Activated naive CD4-positive, alpha-beta T cell treated with Interleukin-2 at 50 U/mL for 16 hours (primary cell): Measurements from ENCODE around the gene R3HDML.
"Not testable (repeated sequence)": the region's sequence is repeated elsewhere in the genome, so short reads cannot be mapped to it uniquely, and the experiment has no call there.

Experiments
- DNase-seq: peaks from one replicate; pipeline ENCODE4 v3.0.0-alpha.2; 2020

Gene R3HDML, protein sequence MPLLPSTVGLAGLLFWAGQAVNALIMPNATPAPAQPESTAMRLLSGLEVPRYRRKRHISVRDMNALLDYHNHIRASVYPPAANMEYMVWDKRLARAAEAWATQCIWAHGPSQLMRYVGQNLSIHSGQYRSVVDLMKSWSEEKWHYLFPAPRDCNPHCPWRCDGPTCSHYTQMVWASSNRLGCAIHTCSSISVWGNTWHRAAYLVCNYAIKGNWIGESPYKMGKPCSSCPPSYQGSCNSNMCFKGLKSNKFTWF

DNA sequence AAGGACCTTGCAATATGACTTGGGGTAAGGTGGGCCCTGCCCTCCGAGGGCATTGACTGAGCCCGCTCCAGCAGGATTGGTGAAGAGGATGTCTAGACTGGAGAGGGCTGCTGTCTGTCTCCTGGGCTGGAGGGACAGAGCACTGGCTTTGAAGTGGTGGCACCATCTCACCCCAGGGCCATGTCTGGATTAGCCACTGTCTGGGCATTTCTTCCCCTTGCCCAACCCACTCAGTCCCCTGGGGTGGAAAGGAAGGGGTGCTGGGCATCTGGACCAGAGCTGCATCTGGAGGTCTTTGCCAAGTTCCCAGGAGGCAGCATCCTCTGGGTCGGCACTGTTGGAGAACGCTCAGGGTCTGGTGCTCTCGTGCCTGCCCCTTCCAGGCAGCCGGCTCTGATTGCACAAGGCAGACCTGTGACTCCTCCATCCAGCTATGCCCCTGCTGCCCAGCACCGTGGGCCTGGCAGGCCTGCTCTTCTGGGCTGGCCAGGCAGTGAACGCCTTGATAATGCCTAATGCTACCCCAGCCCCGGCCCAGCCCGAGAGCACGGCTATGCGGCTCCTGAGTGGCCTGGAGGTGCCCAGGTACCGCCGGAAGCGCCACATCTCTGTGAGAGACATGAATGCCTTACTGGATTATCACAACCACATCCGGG is at the start of gene R3HDML:
Gene R3HDML, plus strand, starts transcription at position 319 of the 656 bp plus-strand sequence. Its CDS starts 115 bp downstream, at position 434.
- DNase-seq = no peak

DNA sequence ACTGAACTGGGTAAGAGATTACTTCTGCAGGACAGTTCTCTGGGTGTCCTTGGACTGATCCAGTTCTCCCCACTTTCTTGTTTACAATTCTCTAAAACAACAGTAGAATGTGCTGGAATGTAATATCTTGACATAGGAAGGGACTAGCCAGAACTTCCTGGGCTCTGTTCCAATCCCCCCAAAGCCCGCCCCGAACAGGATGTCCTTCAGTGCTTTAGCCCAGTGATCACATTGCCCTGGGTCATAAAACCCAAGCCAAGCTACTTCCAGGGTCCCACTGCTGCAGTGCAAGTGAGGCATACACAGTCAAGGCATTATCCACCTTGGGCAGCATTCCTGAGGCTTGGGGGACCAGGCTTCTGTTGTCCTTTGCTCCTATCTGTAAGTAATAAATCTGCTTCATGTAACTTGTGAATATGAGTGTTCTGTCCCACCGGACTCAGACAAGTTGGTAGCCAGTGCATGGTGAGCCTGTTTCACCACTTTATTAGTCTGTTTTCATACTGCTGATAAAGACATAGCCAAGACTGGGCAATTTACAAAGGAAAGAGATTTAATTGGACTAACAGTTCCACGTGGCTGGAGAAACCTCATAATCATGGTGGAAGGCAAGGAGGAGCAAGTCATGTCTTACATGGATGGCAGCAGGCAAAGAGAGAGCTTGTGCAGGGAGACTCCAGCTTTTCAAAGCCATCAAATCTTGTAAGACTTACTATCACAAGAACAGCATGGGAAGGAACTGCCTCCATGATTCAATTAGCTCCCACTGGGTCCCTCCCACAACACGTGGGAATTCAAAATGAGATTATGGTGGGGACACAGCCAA is 49.4 kb upstream of the R3HDML start:
- no peak for DNase-seq

DNA sequence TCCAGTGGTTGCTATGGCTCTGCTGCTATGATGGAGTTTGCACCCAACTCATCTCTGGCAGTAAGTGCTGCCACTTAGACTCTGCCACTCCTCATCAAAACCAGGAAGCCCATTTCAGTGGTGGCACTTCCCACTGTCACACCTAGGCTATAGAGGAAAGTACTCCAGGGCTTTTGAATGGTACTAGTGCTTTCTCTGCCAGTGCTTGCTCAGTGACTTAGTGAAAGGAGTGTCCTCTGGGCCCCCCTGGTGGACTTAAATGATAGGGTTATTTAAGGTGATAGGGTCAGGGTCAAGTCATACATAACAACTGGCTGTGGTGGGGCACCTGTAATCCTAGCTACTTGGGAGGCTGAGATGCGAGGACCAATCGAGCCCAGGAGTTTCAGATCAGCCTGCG is 48.6 kb upstream of the R3HDML start:
- no peak for DNase-seq

GRCh38 chr20:44291754-44292153 is 45.1 kb upstream of the R3HDML start:
- no peak for DNase-seq

GRCh38 chr20:44296011-44296410 is 40.8 kb upstream of the R3HDML start:
- DNase-seq = no peak

DNA sequence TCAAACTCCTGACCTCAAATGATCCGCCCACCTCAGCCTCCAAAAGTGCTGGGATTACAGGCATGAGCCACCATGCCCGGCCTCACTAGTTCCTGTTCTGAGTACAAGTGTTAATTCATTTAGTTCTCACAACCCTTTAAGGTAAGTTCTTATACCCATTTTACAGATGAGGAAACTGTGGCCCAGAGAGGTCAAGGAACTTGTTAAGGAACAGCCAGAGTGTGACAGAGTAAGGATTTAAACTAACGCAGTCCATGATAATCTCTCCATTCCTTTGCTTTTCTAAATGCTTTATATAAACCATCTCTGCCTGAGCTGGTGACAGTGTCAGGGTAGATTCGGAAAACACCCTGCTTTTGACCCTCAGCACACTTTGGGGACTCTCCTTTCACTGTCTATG is 39.1 kb upstream of the R3HDML start:
- no peak for DNase-seq

DNA sequence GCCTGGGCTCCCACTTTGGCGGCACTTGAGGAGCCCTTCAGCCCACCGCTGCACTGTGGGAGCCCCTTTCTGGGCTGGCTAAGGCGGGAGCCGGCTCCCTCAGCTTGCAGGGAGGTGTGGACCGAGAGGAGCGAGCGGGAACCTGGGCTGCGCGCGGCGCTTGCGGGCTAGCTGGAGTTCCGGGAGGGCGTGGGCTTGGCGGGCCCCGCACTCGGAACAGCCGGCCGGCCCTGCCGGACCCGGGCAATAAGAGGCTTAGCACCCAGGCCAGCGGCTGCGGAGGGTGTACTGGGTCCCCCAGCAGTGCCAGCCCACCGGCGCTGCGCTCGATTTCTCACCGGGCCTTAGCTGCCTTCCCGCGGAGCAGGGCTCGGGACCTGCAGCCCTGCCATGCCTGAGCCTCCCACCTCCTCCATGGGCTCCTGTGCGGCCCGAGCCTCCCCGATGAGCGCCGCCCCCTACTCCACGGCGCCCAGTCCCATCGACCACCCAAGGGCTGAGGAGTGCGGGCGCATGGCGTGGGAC is 37.8 kb upstream of the R3HDML start:
- DNase-seq = not testable (repeated sequence)

- DNase-seq = no peak
Observed at GRCh38 chr20:44301285-44301684, 35.6 kb upstream of the R3HDML start.

- DNase-seq = no peak
Observed at GRCh38 chr20:44302026-44302669, 34.7 kb upstream of the R3HDML start.

DNA sequence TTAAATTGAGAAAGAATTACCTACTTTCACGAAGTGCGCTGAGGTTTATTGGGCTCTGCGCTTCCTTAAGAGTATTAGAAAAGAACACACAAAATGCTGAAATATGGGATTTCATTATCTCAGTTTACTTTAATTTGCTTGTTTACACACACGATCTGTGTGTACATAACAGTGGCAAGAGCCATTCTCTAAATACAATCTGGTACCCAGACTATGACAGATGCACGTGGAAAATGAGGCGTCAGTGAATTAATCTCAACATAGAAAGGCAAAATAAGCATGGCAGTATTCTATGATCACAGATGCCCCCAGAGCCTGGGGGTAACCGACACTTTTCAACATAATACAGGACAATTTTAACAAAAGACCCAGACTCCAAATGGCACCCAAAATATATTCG is 34.1 kb upstream of the R3HDML start:
- DNase-seq = no peak

- DNase-seq = no peak
Observed at GRCh38 chr20:44304383-44304782, 32.5 kb upstream of the R3HDML start.

DNA sequence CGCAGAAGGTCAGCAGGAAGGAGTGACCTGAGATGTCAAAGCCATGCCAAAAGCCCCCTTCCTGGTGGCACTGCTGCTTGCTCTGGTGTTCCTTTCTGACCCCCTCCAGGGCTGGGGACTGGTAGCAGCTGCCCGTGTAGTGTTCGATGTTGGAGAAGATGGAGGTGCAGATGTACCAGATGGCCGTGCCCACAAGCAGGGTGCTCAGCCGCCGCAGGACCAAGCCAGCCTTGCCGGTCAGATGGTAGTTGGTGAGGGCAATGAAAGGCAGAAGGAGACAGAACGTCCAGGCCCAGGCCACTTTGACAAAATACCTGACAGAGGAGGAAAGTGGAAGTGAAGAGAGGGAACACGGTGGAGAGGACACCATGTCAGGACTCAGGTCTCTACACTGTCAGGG is 29.9 kb upstream of the R3HDML start:
- DNase-seq = no peak

DNA sequence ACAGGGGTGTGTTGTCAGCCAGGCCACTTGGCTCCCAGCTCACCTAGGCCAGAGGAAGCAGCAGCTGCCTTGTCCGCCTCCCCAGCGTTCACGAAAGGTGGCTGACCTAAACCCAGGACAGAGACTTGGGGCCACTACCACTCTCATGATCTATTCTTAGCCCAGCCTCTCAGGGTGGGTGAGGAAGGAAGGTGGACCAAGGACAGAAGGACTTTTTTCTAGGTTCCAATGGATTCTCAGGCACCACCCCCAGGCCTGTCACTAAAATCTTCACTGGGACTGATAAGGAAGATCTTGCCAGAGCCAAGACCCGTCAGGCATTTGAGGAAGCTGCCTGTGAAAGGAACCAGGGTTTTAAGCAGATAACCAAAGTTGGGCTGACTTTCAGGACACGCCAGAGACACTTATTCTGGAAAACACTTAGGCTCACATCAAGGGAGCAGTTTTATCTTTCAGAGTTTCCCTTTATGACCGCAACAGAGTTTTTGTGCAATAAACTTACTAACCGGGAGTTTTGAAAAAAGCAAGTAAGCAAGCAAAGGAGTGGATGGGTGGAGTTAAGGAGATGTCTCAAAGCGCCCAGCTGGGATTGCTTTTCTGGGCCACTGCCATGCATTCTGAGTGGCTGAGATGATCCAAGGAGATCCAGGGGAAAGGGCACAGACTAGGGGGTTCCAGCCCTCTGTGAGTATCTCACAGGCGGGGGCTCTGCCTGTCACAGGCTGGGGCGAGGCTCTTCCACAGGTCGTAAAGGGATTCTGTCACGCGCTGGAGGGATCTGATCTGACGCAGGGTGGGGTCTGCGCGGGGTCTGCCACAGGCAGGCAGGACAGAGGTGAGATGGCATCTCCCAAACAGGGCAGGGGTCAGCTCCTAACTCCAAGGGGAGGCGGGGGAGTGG is 26.8 kb upstream of the R3HDML start:
- DNase-seq = no peak

DNA sequence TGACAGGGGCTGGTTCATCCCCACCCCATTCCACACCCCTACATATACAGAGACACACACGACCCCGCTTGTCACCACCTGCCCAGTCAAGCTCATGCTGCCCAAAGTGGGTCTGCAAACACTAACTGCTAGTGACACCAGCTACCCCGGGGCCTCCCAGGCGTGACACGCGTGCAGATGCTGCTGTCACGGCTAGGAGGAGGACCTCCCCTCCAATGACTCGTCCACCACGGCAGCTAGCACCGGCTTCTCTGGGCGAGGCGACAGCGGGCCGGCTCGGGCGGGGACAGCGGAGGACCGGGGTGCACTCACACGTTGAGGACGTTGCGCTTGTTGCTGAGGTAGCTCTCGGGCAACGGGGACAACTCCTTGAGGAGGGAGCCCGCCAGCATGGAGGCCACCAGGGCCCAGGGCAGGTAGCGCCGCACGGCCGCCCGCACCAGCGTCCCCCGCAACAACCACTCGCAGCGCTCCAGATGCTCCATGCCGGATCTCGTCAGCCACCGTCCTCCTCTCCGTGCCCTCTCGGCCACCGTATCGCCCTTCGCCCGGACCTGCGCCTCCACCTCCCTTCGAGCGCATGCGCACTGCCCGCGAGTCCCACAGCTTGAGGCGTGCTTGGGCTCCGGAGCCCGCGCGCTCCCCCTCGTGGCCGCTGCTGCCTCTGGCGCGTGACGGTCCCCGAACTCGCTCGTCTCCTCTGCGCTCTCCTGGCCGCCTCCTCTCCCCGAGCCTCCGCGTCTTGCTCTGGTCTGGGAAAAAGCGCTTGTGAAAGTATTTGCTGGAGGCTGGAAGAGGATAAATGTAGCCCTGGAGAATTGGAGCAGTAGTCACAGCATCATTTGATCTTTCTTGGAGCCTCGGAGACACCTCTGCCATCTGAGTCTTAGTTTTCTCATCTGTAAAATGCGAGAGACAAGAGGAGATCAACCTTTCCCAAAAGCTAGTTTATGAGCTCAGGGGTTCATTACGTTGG is 25.9 kb upstream of the R3HDML start, which contains the start of gene FITM2:
Gene FITM2, minus strand, starts transcription at position 539 of the 976 bp plus-strand sequence. Its CDS starts 54 bp downstream, at position 485.
- DNase-seq = peak; percentile 98

DNA sequence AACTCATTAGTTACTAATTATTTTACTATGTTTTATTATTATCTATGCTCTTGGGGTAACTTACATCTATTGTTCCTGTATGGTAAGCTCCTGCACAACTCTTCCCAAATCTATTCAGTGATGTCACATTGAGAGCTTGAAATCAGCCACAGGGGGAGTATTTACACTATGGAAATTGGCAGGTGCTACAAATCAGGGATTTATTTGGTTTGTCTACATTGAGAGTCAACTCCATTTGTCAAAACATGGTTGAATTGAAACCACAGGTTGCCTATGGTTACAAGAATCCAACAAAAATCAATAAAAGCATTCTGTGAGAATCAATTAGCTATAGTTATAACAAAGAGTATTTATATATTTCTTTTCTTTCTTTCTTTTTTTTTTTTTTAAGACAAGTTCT is 22.0 kb upstream of the R3HDML start:
- DNase-seq = no peak

DNA sequence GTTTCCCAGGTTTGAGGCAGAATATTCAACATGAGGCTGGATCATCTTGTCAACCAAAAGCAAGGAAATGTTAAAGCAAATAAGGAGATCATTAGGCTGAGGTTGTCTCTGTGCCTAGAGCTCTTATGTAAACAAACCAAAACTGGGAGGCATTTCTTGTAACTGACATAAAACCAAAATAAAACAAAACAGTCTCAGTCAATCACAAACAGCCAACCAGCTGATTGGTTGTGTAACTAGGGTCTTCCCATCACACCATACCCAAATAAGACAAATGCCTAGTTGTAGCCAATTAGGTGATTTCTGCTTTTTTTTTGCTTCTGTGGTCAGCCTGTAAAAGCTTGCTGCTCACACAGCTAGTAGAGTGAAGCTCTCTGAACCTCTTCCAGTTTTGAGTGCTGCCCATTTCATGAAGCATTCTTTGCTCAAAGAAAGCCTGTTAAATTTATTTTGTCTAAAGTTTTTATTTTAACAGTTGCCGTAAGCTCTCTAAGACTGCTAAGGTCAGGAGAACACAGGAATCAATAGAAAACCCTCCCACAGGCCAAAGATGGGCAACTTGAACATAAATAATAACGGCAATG is 16.9 kb upstream of the R3HDML start:
- no peak for DNase-seq

DNA sequence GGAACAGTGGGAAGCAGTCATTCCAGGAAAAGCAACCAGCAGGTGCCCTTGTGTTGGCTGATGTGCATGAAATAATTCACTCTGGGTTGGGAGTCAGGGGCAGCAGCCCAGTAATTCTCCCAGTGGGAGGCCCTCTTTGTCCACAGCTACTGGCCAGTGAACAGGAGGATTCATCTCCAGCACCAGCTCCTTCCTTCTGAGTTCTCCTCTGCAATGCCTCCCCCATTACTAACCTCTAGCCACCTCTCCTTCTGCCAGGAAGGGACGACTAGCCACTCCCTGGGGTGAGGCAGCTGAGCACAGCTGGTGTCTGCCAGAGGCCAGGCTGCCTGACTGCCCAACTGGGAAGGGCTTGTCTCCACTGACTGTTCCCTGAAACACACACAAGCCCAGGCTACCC is 12.5 kb upstream of the R3HDML start:
- no peak for DNase-seq

DNA sequence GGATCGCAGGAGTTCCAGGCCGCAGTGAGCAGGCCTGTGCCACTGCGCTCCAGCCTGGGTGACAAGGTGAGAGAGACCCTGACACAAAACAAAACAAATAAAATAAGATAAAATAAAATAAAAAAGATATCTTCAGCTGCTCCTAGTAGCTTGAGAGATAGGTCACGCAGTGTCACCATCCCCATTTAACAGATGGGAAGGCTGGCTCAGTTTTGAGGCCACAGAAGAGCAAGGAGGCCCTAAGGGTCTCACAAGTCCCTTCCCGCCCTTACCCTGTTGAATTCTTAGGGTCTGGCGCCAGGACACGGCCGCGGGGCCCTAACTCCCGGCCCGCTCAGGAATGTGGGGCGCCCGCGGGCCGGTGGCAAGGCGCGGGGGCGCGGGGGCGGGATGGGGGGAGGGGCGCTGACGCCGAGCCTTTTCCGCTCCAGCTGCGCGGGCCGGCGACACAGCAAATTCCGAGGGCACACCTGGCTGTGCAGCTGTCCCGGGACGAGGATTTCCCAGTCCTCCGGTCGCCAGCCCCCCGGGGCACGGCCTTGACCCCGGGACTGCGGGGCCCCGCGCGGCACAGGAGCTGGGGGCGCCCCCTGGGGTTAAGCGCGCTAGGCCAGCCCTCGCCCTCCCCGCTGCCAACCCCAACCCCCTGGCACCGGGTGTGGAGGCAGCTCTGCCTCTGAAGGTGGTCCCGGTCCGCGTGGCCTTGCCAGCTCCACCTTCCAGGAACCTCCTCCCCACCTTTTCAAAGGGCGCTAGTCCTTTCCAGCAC is 10.3 kb upstream of the R3HDML start:
- peak; percentile 21 for DNase-seq

GRCh38 chr20:44327748-44328147 is 9.1 kb upstream of the R3HDML start:
- not testable (repeated sequence) for DNase-seq
